Caco-2 (cell line): ENCODE measurements around the gene NFIX. TPM values are rescaled to one million over a fixed set of nuclear protein-coding genes. Genes with fewer than 3 reads are reported as not detected.
A peak's percentile ranks its signal among the peaks of the same experiment; 100 is the strongest.

Experiments
- BruUV-seq: library from RNA; stranded (reverse); fragments of 400-500 nt; replicated peaks from 2 replicates; lab custom pipeline; 2021; lab: Mats Ljungman, UMichigan
- CTCF ChIA-PET: fragments of 300-600 bp; sonication (Branson Sonifier 250); formaldehyde crosslinking; loops from one replicate; lab custom pipeline; 2022; ENCODE audit warnings: antibody characterized with exemption; lab: Charles Lee
- POLR2A ChIA-PET: fragments of 300-600 bp; sonication (Branson Sonifier 250); formaldehyde crosslinking; loops from one replicate; lab custom pipeline; 2022; ENCODE audit warnings: antibody characterized with exemption; lab: Charles Lee
- DNase-seq, 2 experiments: peaks; one replicate each; pipeline versions ENCODE4 v3.0.0 to v3.0.0-alpha.2; 2020 to 2022
- H3K27me3 ChIP-seq: replicated peaks from 2 replicates; pipeline ENCODE4 v1.6.0; 2011; ENCODE audit warnings: low read length; ENCODE audit not compliant: control insufficient read depth, insufficient read depth
- H3K36me3 ChIP-seq: 2 replicates; pipeline ENCODE4 v1.5.1; 2011; ENCODE audit warnings: low read length; ENCODE audit not compliant: control insufficient read depth, insufficient read depth
- H3K4me1 ChIP-seq: fragments of 250-450 bp; sonication (Bioruptor Pico); 2 replicates; pipeline ENCODE4 v1.5.1; 2020; ENCODE audit warnings: mild to moderate bottlenecking
- H3K4me3 ChIP-seq: 2 replicates; pipeline ENCODE4 v1.5.1; 2011; ENCODE audit warnings: low read depth, mild to moderate bottlenecking, control low read depth, low read length
- H3K9me3 ChIP-seq: fragments of 250-450 bp; sonication (Bioruptor Pico); 2 replicates; pipeline ENCODE4 v1.5.1; 2020; ENCODE audit warnings: mild to moderate bottlenecking, moderate library complexity
- H3K27ac Mint-ChIP-seq: one replicate; pipeline ENCODE4 v1.8.0; 2022; ENCODE audit warnings: mixed read lengths; ENCODE audit not compliant: unreplicated experiment
- H3K27me3 Mint-ChIP-seq: one replicate; pipeline ENCODE4 v1.8.0; 2022; ENCODE audit warnings: mixed read lengths; ENCODE audit not compliant: insufficient read depth, unreplicated experiment
- H3K36me3 Mint-ChIP-seq: one replicate; pipeline ENCODE4 v1.8.0; 2022; ENCODE audit warnings: mild to moderate bottlenecking, mixed read lengths; ENCODE audit not compliant: insufficient read depth, unreplicated experiment
- H3K4me1 Mint-ChIP-seq: one replicate; pipeline ENCODE4 v1.8.0; 2022; ENCODE audit warnings: low read depth, mixed read lengths; ENCODE audit not compliant: unreplicated experiment
- H3K4me3 Mint-ChIP-seq: one replicate; pipeline ENCODE4 v1.8.0; 2022; ENCODE audit warnings: mild to moderate bottlenecking, moderate library complexity, mixed read lengths; ENCODE audit not compliant: unreplicated experiment
- H3K9me3 Mint-ChIP-seq: one replicate; pipeline ENCODE4 v1.8.0; 2022; ENCODE audit warnings: mixed read lengths; ENCODE audit not compliant: unreplicated experiment
- CTCF ChIP-seq, 2 experiments: fragments of 200-600 bp in 1 of 2; IDR thresholded peaks; 1 replicate in 1 of 2; 2 replicates in 1 of 2; pipeline versions ENCODE4 v1.5.1 to v1.8.0; 2011 to 2022; ENCODE audit warnings: antibody characterized with exemption in 1 of 2, control low read depth in 1 of 2, inconsistent platforms in 1 of 2, low read depth in 1 of 2, low read length in 1 of 2, mild to moderate bottlenecking in 1 of 2, moderate library complexity in 1 of 2; ENCODE audit not compliant: insufficient read depth in 1 of 2, severe bottlenecking in 1 of 2, unreplicated experiment in 1 of 2
- intact Hi-C: fragments of 100-400 bp; cut with micrococcal nuclease; formaldehyde crosslinking; loops from one replicate; pipeline ENCODE4 v1.10.0; 2022; ENCODE audit not compliant: unreplicated experiment
- total RNA-seq: library from RNA; stranded (reverse); gene quantifications from 2 replicates; pipeline ENCODE4 v1.2.3, GENCODE V29; 2022

Gene NFIX
- total RNA-seq, 1 experiment from 2014 or later: 0.82 TPM

- Mint-ChIP-seq H3K9me3 (no peaks in the 10 kb centered on the region), H3K36me3 (no peaks in the 10 kb centered on the region), H3K27ac (no peak overlapping the region), H3K4me1 (peaks cover under 1% of the 10 kb centered on the region), H3K4me3 (no peak overlapping the region), H3K27me3 (peaks cover 11% of the 10 kb centered on the region)
- BruUV-seq: no TSS peak
- no peak for TF ChIP-seq CTCF (IDR thresholded peaks at IDR 0.05; ENCODE audit: insufficient read depth in 1 of 2, low read depth in 1 of 2, low read length in 1 of 2, severe bottlenecking in 1 of 2, unreplicated experiment in 1 of 2)
- ChIA-PET POLR2A (no interaction called here), CTCF (no interaction called here)
- Histone ChIP-seq H3K27me3 (peaks cover 3% of the 10 kb centered on the region), H3K36me3 (no peaks in the 10 kb centered on the region), H3K4me1 (peaks cover 7% of the 10 kb centered on the region; the same call in 1 of the 2 replicates), H3K4me3 (no peak overlapping the region), H3K9me3 (no peaks in the 10 kb centered on the region)
- intact Hi-C loops: no loop called here
- DNase-seq: no peak
Measured at GRCh38 chr19:13064092-13064489, 68.8 kb downstream of the NFIX start.

- no peak for DNase-seq
- Mint-ChIP-seq H3K4me1 (peaks cover 8% of the 10 kb centered on the region), H3K9me3 (no peaks in the 10 kb centered on the region), H3K27ac (no peak overlapping the region), H3K27me3 (peaks cover 8% of the 10 kb centered on the region), H3K4me3 (no peak overlapping the region), H3K36me3 (no peaks in the 10 kb centered on the region)
- Histone ChIP-seq H3K4me3 (no peak overlapping the region), H3K9me3 (no peaks in the 10 kb centered on the region), H3K36me3 (no peaks in the 10 kb centered on the region), H3K4me1 (peaks cover 16% of the 10 kb centered on the region), H3K27me3 (peaks cover 3% of the 10 kb centered on the region)
- BruUV-seq: no TSS peak
- CTCF ChIA-PET: interaction anchor here (2.5 kb wide), 1 partner anchor 89 kb away, joined by 8 read pairs; no protein-coding TSS in a partner anchor
- POLR2A ChIA-PET: no interaction called here
- intact Hi-C loops: no loop called here
- TF ChIP-seq CTCF (IDR thresholded peaks at IDR 0.05; ENCODE audit: insufficient read depth in 1 of 2, low read depth in 1 of 2, low read length in 1 of 2, severe bottlenecking in 1 of 2, unreplicated experiment in 1 of 2): no peak
Measured at GRCh38 chr19:13066226-13066625, 71.0 kb downstream of the NFIX start.

GRCh38 chr19:13066933-13067807, 71.9 kb downstream of the NFIX start:
- no peaks in the 10 kb centered on the region for H3K36me3 Mint-ChIP-seq
- CTCF ChIA-PET: interaction anchor here (1.1 to 2.5 kb wide), 4 partner anchors 27 to 102 kb away, joined by 3 to 8 read pairs (median 5); no protein-coding TSS in a partner anchor
- Histone ChIP-seq H3K36me3 (no peaks in the 10 kb centered on the region), H3K4me1 (peaks cover 16% of the 10 kb centered on the region), H3K4me3 (no peak overlapping the region), H3K9me3 (no peaks in the 10 kb centered on the region), H3K27me3 (no peaks in the 10 kb centered on the region)
- H3K4me1 Mint-ChIP-seq: peaks cover 8% of the 10 kb centered on the region
- TF ChIP-seq CTCF (IDR thresholded peaks at IDR 0.05; ENCODE audit: insufficient read depth in 1 of 2, low read depth in 1 of 2, low read length in 1 of 2, severe bottlenecking in 1 of 2, unreplicated experiment in 1 of 2): no peak
- no peaks in the 10 kb centered on the region for H3K9me3 Mint-ChIP-seq
- peak in 1 of 2 experiments; percentile 26 for DNase-seq
- no peak overlapping the region for H3K4me3 Mint-ChIP-seq
- H3K27me3 Mint-ChIP-seq: peaks cover 8% of the 10 kb centered on the region
- POLR2A ChIA-PET: interaction anchor here (0.5 to 0.6 kb wide), 2 partner anchors 104 to 211 kb away, joined by 3 to 4 read pairs; no protein-coding TSS in a partner anchor
- no peak overlapping the region for H3K27ac Mint-ChIP-seq
- intact Hi-C loops: no loop called here
- no TSS peak for BruUV-seq
